HepG2 (cell line): ENCODE measurements around the gene CNNM3. TPM values are rescaled to one million over a fixed set of nuclear protein-coding genes. Genes with fewer than 3 reads are reported as not detected.

Experiments used
- ARHGAP35 ChIP-seq: sonication (generic); formaldehyde crosslinking; IDR thresholded peaks from 2 replicates; pipeline ENCODE4 v1.9.0; 2022; ENCODE audit warnings: mild to moderate bottlenecking, inconsistent platforms, moderate library complexity, missing genetic modification reagents, borderline replicate concordance
- ARNT ChIP-seq: fragments of 450-650 bp; IDR thresholded peaks from 2 replicates; pipeline ENCODE4 v1.6.1; 2017
- ESRRA ChIP-seq: sonication (generic); formaldehyde crosslinking; IDR thresholded peaks from 2 replicates; pipeline ENCODE4 v1.5.1; 2020; ENCODE audit warnings: mild to moderate bottlenecking, low read depth, missing genetic modification reagents
- HOXA3 ChIP-seq: sonication (generic); formaldehyde crosslinking; IDR thresholded peaks from 2 replicates; pipeline ENCODE4 v1.5.0; 2020; ENCODE audit warnings: missing genetic modification reagents
- SP4 ChIP-seq: sonication (generic); formaldehyde crosslinking; IDR thresholded peaks from 2 replicates; pipeline ENCODE4 v1.8.1; 2023; ENCODE audit warnings: mild to moderate bottlenecking, missing genetic modification reagents
- ZSCAN20 ChIP-seq: sonication (generic); formaldehyde crosslinking; IDR thresholded peaks from 2 replicates; pipeline ENCODE4 v1.4.0; 2020; ENCODE audit warnings: missing genetic modification reagents, mild to moderate bottlenecking, borderline replicate concordance
- polyA plus RNA-seq, 8 experiments: library from polyadenylated mRNA; depleted of rRNA in 3 of 8; stranded (reverse) in 7 of 8; unstranded in 1 of 8; fragments of >200 nt; fragmentation: Illumina TruSeq in 4 of 8; extraction: Trizol in 4 of 8; gene quantifications; 2 replicates each; pipeline versions ENCODE4 v1.2.1 to v1.2.3, GENCODE V29; 2011 to 2016; ENCODE audit warnings: low read depth in 4 of 8, missing spikeins in 1 of 8, mixed read lengths in 1 of 8; ENCODE audit not compliant: insufficient read depth in 1 of 8
- total RNA-seq, 5 experiments: library from RNA; depleted of rRNA; stranded (reverse); fragments of >200 nt; fragmentation: Illumina TruSeq; extraction: Trizol; gene quantifications; 2 replicates each; pipeline ENCODE4 v1.2.3, GENCODE V29; 2016; ENCODE audit warnings: low read depth in 1 of 5
- TF ChIP-seq, protein P1 (sequence below): sonication (generic); formaldehyde crosslinking; IDR thresholded peaks from 2 replicates; pipeline ENCODE4 v1.5.1; 2020; ENCODE audit warnings: missing genetic modification reagents, mild to moderate bottlenecking, borderline replicate concordance
- TF ChIP-seq, protein P2 (sequence below): sonication (generic); formaldehyde crosslinking; IDR thresholded peaks from 2 replicates; pipeline ENCODE4 v1.8.1; 2023; ENCODE audit warnings: missing genetic modification reagents, mild to moderate bottlenecking, borderline replicate concordance
- TF ChIP-seq, protein P3 (sequence below): IDR thresholded peaks from 2 replicates; pipeline ENCODE4 v1.6.1; 2016; ENCODE audit warnings: missing biosample characterization, missing genetic modification reagents, low read depth
- TF ChIP-seq, protein P4 (sequence below): sonication (generic); formaldehyde crosslinking; IDR thresholded peaks from 2 replicates; pipeline ENCODE4 v1.4.0; 2020; ENCODE audit warnings: missing genetic modification reagents
- TF ChIP-seq, protein P5 (sequence below): sonication (generic); formaldehyde crosslinking; conservative IDR thresholded peaks from 2 replicates; pipeline ENCODE4 v1.4.0; 2020; ENCODE audit warnings: mild to moderate bottlenecking, missing genetic modification reagents, moderate library complexity
- TF ChIP-seq, protein P6 (sequence below): IDR thresholded peaks from 2 replicates; pipeline ENCODE4 v1.6.1; 2016; ENCODE audit warnings: missing genetic modification reagents, missing compliant biosample characterization

The CNNM3 gene
- total and polyA plus RNA-seq, 2 of the 13 experiments (the other 11 are each of a cell fraction or from before 2014, with no cell fraction given) = 21.2 to 27.9 TPM

DNA sequence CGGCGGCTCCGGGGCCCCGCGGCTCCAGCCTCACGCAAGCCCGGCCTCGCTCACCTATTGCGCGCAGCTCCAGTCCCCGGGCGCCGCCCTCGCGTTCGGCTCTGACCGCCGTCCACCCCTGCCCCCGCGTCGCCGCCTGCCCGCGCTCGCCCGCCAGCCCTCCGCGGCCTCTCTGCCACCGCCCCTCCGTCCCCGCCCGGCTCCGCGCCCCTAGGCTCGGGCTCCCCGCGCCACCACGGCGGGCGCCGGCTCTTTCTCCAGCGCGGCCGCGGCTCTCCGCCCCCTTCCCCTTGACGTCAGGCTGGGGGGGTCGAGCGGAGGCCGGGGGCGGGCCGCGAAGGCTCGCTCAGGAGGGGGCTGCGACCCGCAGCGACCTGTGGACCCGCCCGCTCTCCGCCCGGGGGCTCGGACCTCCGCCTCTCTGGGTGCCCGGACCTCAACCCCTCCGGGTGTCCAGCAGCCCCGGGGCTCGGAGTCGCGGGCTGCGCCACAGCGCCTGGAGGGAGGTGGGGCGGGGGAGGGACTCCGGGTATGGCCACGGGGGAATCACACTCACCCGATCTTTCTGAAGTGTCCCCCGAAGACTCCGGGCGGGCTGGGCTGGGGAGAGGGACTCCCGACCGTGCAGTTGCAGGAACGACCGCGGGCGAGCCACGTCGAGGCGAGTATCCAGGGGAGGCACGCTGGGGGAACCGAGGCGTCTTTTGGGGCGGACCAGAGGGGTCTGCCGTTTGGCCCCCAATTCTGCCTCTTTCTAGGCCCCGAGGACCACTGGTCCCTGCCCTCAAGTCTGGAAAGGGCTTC, 54.0 kb downstream of the CNNM3 start, which contains the start of gene SEMA4C (continued):
- TF ChIP-seq, protein P1, sequence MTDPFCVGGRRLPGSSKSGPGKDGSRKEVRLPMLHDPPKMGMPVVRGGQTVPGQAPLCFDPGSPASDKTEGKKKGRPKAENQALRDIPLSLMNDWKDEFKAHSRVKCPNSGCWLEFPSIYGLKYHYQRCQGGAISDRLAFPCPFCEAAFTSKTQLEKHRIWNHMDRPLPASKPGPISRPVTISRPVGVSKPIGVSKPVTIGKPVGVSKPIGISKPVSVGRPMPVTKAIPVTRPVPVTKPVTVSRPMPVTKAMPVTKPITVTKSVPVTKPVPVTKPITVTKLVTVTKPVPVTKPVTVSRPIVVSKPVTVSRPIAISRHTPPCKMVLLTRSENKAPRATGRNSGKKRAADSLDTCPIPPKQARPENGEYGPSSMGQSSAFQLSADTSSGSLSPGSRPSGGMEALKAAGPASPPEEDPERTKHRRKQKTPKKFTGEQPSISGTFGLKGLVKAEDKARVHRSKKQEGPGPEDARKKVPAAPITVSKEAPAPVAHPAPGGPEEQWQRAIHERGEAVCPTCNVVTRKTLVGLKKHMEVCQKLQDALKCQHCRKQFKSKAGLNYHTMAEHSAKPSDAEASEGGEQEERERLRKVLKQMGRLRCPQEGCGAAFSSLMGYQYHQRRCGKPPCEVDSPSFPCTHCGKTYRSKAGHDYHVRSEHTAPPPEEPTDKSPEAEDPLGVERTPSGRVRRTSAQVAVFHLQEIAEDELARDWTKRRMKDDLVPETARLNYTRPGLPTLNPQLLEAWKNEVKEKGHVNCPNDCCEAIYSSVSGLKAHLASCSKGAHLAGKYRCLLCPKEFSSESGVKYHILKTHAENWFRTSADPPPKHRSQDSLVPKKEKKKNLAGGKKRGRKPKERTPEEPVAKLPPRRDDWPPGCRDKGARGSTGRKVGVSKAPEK (CRISPR knock-in tag) = no peak; the same call in 1 of the 2 replicates
- TF ChIP-seq HOXA3 (peak; percentile 73), ZSCAN20 (CRISPR knock-in tag) (0 out of 2 replicates have a peak, but pooled peaks have one; percentile 66), ESRRA (CRISPR knock-in tag) (peak; percentile 78), SP4 (peak; percentile 57; the same call in 1 of the 2 replicates), ARHGAP35 (CRISPR knock-in tag) (peak; percentile 84; the same call in 1 of the 2 replicates), ARNT (no peak)
- TF ChIP-seq, protein P2, sequence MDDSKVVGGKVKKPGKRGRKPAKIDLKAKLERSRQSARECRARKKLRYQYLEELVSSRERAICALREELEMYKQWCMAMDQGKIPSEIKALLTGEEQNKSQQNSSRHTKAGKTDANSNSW (CRISPR knock-in tag) = no peak
- TF ChIP-seq, protein P3, sequence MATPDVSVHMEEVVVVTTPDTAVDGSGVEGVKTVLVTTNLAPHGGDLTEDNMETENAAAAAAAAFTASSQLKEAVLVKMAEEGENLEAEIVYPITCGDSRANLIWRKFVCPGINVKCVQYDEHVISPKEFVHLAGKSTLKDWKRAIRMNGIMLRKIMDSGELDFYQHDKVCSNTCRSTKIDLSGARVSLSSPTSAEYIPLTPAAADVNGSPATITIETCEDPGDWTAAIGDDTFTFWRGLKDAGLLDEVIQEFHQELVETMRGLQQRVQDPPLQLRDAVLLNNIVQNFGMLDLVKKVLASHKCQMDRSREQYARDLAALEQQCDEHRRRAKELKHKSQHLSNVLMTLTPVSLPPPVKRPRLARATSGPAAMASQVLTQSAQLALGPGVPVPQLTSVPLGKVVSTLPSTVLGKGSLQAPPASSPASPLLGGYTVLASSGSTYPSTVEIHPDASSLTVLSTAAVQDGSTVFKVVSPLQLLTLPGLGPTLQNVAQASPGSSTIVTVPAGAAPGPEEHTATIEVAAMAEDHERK (CRISPR knock-in tag) = 0 out of 2 replicates have a peak, but pooled peaks have one; percentile 25
- TF ChIP-seq, protein P4, sequence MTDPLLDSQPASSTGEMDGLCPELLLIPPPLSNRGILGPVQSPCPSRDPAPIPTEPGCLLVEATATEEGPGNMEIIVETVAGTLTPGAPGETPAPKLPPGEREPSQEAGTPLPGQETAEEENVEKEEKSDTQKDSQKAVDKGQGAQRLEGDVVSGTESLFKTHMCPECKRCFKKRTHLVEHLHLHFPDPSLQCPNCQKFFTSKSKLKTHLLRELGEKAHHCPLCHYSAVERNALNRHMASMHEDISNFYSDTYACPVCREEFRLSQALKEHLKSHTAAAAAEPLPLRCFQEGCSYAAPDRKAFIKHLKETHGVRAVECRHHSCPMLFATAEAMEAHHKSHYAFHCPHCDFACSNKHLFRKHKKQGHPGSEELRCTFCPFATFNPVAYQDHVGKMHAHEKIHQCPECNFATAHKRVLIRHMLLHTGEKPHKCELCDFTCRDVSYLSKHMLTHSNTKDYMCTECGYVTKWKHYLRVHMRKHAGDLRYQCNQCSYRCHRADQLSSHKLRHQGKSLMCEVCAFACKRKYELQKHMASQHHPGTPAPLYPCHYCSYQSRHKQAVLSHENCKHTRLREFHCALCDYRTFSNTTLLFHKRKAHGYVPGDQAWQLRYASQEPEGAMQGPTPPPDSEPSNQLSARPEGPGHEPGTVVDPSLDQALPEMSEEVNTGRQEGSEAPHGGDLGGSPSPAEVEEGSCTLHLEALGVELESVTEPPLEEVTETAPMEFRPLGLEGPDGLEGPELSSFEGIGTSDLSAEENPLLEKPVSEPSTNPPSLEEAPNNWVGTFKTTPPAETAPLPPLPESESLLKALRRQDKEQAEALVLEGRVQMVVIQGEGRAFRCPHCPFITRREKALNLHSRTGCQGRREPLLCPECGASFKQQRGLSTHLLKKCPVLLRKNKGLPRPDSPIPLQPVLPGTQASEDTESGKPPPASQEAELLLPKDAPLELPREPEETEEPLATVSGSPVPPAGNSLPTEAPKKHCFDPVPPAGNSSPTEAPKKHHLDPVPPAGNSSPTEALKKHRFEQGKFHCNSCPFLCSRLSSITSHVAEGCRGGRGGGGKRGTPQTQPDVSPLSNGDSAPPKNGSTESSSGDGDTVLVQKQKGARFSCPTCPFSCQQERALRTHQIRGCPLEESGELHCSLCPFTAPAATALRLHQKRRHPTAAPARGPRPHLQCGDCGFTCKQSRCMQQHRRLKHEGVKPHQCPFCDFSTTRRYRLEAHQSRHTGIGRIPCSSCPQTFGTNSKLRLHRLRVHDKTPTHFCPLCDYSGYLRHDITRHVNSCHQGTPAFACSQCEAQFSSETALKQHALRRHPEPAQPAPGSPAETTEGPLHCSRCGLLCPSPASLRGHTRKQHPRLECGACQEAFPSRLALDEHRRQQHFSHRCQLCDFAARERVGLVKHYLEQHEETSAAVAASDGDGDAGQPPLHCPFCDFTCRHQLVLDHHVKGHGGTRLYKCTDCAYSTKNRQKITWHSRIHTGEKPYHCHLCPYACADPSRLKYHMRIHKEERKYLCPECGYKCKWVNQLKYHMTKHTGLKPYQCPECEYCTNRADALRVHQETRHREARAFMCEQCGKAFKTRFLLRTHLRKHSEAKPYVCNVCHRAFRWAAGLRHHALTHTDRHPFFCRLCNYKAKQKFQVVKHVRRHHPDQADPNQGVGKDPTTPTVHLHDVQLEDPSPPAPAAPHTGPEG = peak; percentile 31; the same call in 1 of the 2 replicates
- TF ChIP-seq, protein P5, sequence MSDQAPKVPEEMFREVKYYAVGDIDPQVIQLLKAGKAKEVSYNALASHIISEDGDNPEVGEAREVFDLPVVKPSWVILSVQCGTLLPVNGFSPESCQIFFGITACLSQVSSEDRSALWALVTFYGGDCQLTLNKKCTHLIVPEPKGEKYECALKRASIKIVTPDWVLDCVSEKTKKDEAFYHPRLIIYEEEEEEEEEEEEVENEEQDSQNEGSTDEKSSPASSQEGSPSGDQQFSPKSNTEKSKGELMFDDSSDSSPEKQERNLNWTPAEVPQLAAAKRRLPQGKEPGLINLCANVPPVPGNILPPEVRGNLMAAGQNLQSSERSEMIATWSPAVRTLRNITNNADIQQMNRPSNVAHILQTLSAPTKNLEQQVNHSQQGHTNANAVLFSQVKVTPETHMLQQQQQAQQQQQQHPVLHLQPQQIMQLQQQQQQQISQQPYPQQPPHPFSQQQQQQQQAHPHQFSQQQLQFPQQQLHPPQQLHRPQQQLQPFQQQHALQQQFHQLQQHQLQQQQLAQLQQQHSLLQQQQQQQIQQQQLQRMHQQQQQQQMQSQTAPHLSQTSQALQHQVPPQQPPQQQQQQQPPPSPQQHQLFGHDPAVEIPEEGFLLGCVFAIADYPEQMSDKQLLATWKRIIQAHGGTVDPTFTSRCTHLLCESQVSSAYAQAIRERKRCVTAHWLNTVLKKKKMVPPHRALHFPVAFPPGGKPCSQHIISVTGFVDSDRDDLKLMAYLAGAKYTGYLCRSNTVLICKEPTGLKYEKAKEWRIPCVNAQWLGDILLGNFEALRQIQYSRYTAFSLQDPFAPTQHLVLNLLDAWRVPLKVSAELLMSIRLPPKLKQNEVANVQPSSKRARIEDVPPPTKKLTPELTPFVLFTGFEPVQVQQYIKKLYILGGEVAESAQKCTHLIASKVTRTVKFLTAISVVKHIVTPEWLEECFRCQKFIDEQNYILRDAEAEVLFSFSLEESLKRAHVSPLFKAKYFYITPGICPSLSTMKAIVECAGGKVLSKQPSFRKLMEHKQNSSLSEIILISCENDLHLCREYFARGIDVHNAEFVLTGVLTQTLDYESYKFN (CRISPR knock-in tag) = peak; percentile 54; the same call in 1 of the 2 replicates
- TF ChIP-seq, protein P6, sequence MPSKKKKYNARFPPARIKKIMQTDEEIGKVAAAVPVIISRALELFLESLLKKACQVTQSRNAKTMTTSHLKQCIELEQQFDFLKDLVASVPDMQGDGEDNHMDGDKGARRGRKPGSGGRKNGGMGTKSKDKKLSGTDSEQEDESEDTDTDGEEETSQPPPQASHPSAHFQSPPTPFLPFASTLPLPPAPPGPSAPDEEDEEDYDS (CRISPR knock-in tag) = peak; percentile 52
